ENCODE measurements around the gene OR2B6.

Gene OR2B6

DNA sequence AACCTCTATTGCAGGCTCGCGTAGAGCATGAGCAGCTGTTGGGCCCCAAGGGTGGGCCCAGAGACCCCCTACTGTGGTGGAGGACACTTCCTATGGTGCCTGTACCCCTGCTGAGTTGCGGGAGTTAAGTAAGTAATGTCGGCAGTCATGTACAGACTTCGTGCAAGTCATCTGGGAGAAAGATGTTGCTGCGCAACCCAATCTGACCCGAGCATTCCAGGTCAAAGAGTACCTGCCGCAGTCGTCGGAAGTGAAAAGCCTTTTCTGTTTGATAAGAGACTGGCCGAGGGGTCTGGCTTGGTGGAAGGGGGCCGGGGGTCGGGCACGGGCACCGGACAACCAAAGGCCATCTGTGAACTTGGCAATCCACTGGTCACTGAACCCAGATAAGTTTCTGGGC lies 44.3 kb downstream of the OR2B6 start:
- DNase-seq = no peak

DNA sequence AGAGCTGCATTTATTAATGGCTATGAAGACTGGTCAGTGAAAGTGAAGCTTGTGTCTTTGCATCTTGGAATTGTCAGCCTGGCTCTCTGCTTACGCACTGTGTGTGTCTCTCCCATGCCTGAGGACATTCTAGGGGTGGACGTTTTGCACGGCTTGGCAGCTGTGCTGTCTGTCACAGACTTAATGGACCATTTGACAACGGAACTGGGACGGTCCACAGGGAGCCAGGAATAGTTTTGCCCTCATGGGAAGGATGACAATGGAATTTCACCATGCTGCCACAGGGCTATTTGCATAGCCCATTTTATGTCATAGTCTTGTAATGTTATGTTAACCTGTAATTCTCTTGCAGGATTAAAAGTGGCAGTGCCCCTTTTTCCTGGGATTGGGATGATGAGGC lies 44.7 kb downstream of the OR2B6 start:
- DNase-seq = no peak

GRCh38 chr6:28002161-28002560 lies 45.1 kb downstream of the OR2B6 start:
- no peak for DNase-seq

DNA sequence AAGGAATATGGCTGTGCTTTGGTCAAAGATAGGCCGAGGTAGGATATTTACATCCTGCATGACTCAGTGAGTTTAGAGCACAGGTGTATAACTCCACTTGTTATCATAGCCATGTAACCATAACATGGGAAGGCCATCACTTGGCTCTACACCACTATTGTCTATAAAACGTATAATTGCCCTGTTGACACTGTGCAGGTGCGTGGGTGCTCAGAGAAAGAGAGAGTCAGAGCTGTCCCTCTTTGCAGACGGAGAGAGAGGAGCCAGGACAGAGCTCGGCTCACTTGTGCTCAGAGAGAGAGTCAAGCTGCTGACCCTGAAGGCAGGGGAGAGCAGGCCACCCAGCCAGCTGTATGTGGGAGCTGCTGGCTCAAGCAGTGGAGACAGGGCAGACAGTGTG lies 46.0 kb downstream of the OR2B6 start:
- DNase-seq = no peak

DNA sequence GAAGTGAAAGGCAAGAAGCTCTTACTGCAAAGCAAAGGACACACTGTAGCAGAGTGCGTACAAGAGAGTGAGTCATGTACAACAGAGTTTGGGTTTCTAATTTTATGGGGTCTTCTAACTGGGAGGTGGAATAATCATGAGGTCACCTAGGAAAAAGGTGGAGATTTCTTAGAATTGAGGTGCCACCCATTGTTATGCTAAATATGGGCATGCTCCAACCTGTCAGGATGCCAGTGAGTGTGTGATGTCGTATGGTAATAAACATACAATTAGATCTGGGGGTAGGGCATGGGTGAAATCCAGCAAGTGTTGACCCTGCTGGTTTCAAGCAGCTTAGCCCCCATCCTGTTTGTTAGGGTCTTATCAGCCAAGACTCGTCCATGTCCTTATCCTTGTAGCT lies 46.6 kb downstream of the OR2B6 start:
- no peak for DNase-seq

GRCh38 chr6:28004350-28005151 lies 47.5 kb downstream of the OR2B6 start:
- DNase-seq = no peak

GRCh38 chr6:28005152-28005890 lies 48.3 kb downstream of the OR2B6 start:
- no peak for DNase-seq

DNA sequence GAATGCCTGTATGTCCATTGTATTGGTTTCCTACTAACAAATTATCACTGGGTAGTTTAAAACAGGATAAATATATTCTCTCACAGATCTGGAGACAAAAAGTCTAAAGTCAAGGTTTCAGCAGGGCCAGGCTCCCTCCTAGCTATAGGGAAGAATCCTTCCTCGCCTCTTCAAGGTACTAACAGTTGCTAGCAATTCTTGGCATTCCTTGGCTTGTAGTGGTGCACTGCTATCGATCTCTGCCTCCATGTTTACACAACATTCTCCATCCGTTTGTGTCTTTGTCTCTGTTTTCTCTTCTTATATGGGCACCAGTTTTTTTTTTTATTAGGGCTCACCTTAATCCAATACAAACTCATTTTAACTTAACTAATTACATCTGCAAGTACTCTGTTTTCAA lies 48.9 kb downstream of the OR2B6 start:
- DNase-seq = no peak
